Measurements from ENCODE around the gene DCHS2. TPM values are rescaled to one million over a fixed set of nuclear protein-coding genes. Genes with fewer than 3 reads are reported as not detected.

Gene DCHS2
- total RNA-seq, 6 donors from 2014 or later, result 0.20 to 1.1 (median 0.80) TPM; not detected in 2

DNA sequence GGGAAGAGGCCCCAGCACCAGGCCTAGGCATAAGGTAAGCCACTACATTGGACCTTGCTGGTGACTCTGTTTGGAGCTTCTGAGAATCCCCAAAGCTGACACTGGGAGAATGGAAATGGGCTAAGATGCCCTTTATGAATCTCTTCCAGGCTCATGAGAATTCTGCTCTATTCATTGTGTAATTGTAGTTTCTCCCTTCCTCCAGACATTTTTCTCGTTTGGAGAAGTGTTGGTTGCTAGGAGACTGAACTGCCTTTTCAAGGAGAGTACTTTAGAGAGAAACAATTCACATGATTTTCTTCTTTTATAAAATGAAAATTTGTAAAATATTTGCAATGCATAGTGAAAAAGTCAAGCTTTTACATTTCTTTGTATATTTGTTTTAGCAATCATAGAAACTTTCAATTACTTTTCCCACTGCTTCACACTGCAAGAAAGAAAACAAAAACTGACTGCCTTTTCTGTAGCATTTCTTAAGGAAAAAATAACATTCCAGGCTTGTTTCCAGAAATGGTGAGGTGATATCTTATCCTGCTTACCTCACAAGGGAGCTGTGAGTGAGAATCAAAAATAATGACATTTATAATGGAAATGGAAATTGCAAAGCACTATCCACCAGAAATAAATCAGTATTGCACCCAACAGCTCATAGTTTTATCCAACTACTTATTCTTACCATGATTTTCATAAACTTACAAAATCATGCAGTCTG, 24.9 kb upstream of the DCHS2 start:
- H3K27ac ChIP-seq, result no peak overlapping the region
- H3K36me3 ChIP-seq, result no peaks in the 10 kb centered on the region
- no peaks in the 10 kb centered on the region for H3K27me3 ChIP-seq
- ATAC-seq (ENCODE audit: low FRiP score in 2 of 2) (no peak), DNase-seq (no peak)
- no peak overlapping the region for H3K4me3 ChIP-seq
- TF ChIP-seq EP300 (IDR thresholded peaks at IDR 0.05) (no peak), POLR2AphosphoS5 (IDR thresholded peaks at IDR 0.05) (no peak), POLR2A (IDR thresholded peaks at IDR 0.05) (no peak)
- TF ChIP-seq, protein P1, sequence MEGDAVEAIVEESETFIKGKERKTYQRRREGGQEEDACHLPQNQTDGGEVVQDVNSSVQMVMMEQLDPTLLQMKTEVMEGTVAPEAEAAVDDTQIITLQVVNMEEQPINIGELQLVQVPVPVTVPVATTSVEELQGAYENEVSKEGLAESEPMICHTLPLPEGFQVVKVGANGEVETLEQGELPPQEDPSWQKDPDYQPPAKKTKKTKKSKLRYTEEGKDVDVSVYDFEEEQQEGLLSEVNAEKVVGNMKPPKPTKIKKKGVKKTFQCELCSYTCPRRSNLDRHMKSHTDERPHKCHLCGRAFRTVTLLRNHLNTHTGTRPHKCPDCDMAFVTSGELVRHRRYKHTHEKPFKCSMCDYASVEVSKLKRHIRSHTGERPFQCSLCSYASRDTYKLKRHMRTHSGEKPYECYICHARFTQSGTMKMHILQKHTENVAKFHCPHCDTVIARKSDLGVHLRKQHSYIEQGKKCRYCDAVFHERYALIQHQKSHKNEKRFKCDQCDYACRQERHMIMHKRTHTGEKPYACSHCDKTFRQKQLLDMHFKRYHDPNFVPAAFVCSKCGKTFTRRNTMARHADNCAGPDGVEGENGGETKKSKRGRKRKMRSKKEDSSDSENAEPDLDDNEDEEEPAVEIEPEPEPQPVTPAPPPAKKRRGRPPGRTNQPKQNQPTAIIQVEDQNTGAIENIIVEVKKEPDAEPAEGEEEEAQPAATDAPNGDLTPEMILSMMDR (IDR thresholded peaks at IDR 0.05), result no peak
- H3K9me3 ChIP-seq, result no peaks in the 10 kb centered on the region
- H3K4me1 ChIP-seq, result no peaks in the 10 kb centered on the region
- WGBS, 2 donors, result 10% methylated on average over 1 of the region's 1 CpG

DNA sequence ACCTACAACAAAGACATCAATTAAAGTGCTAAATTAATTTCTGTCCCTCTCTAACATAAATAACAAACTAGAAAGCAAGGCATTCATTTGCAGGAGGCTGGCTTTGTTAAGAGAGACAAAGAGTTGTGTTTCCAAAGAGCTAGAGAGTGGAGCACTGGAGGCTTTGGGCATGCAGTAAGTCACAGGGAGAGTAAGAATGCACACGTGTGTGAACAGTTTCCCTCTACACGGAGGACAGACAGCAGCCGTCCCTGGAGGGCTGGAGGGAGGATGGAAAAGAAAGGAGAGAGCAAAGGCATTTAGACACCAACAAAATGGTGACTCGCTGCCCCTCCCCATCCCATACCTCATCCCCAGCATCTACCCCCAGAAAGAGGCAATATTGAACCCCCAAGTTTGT, 20.4 kb upstream of the DCHS2 start:
- no peak overlapping the region for H3K27ac ChIP-seq

DNA sequence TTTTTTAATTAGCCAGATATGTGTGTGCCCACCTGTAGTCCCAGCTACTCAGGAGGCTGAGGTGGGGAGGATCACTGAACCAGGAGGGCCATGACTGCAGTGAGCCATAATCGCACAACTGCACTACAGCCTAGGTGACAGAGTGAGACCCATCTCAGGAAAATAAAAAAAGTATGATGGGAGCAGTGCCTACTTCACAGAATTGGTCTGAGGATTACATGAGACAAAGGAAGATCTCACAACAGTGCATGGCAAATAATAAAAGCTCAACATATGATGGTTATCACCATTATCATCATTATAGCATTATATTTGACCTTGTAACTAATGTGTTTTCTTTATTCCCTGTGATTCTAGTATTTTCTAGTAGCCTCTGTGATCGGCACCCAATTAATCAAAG, 19.9 kb upstream of the DCHS2 start:
- H3K27me3 ChIP-seq, result no peaks in the 10 kb centered on the region
- no peaks in the 10 kb centered on the region for H3K4me1 ChIP-seq
- no peak for ATAC-seq (ENCODE audit: low FRiP score in 2 of 2)
- TF ChIP-seq EP300 (IDR thresholded peaks at IDR 0.05), result no peak
- TF ChIP-seq POLR2AphosphoS5 (IDR thresholded peaks at IDR 0.05), result no peak
- TF ChIP-seq POLR2A (IDR thresholded peaks at IDR 0.05), result no peak
- TF ChIP-seq, protein P1 (IDR thresholded peaks at IDR 0.05), result no peak
- WGBS, 2 donors, result 64 to 91% methylated on average over 2 of the region's 2 CpGs
- H3K4me3 ChIP-seq, result no peak overlapping the region
- H3K9me3 ChIP-seq, result no peaks in the 10 kb centered on the region
- no peak for DNase-seq
- H3K27ac ChIP-seq, result no peak overlapping the region
- no peaks in the 10 kb centered on the region for H3K36me3 ChIP-seq

More for the DNA sequence above, 20.4 kb upstream of the DCHS2 start:
- no peak for DNase-seq
- TF ChIP-seq POLR2A (IDR thresholded peaks at IDR 0.05), result no peak
- TF ChIP-seq EP300 (IDR thresholded peaks at IDR 0.05), result no peak
- no peak for TF ChIP-seq POLR2AphosphoS5 (IDR thresholded peaks at IDR 0.05)
- TF ChIP-seq, protein P1 (IDR thresholded peaks at IDR 0.05), result no peak
- WGBS, 2 donors, result 64 to 78% methylated on average over 4 of the region's 4 CpGs
- Histone ChIP-seq H3K4me1 (no peaks in the 10 kb centered on the region), H3K27me3 (no peaks in the 10 kb centered on the region), H3K4me3 (no peak overlapping the region), H3K36me3 (no peaks in the 10 kb centered on the region), H3K9me3 (no peaks in the 10 kb centered on the region)
- ATAC-seq (ENCODE audit: low FRiP score in 2 of 2), result no peak

DNA sequence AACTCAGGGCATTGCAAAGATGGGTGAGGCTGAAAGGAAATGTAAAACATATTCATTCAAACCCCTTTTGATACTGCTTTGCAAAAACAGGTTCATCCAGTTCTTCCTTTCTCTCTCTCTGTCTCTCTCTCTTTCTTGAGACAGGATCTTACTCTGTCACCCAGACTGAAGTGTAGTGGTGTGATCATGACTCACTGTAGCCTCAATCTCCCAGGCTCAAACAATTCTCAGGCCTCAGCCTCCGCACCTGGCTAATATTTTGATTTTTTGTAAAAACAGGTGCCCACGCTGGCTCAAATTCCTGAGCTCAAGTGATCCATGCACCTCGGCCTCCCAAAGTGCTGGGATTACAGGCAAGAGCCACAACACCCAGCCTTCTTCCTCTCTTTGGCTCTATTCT, 15.6 kb upstream of the DCHS2 start:
- ATAC-seq (ENCODE audit: low FRiP score in 2 of 2) (peak in 1 of 2 donors; percentile 38), DNase-seq (no peak)
- WGBS, 2 donors, result 80 to 82% methylated on average over 3 of the region's 3 CpGs

More for the DNA sequence above, 15.6 kb upstream of the DCHS2 start:
- no peak overlapping the region for H3K4me3 ChIP-seq
- no peaks in the 10 kb centered on the region for H3K9me3 ChIP-seq
- TF ChIP-seq POLR2AphosphoS5 (IDR thresholded peaks at IDR 0.05) (no peak), EP300 (IDR thresholded peaks at IDR 0.05) (no peak), POLR2A (IDR thresholded peaks at IDR 0.05) (no peak)
- TF ChIP-seq, protein P1 (IDR thresholded peaks at IDR 0.05), result no peak
- no peak overlapping the region for H3K27ac ChIP-seq
- no peaks in the 10 kb centered on the region for H3K36me3 ChIP-seq
- no peaks in the 10 kb centered on the region for H3K4me1 ChIP-seq
- no peaks in the 10 kb centered on the region for H3K27me3 ChIP-seq
